Stimulated activated CD8-positive, alpha-beta memory T cell treated with anti-CD3 and anti-CD28 coated beads, Interleukin-4, amount 100 ng/mL, for 24 hours (primary cell): ENCODE measurements around the gene MTA3.

Source experiments
- DNase-seq: peaks from one replicate; pipeline ENCODE4 v3.0.0-alpha.2; 2020; ENCODE audit warnings: low read depth

The MTA3 gene

GRCh38 chr2:42733852-42734251, 165.4 kb downstream of the MTA3 start:
- DNase-seq: no peak

- DNase-seq: no peak
These were observed 168.3 kb downstream of the MTA3 start for GRCh38 chr2:42736598-42737322.

GRCh38 chr2:42741140-42741539, 172.7 kb downstream of the MTA3 start:
- DNase-seq: no peak

GRCh38 chr2:42742740-42743658, 174.6 kb downstream of the MTA3 start:
- DNase-seq: no peak

- DNase-seq: no peak
These were observed 175.2 kb downstream of the MTA3 start for GRCh38 chr2:42743659-42743990.

GRCh38 chr2:42744545-42745082, 176.2 kb downstream of the MTA3 start:
- no peak for DNase-seq

GRCh38 chr2:42747422-42747821, 179.0 kb downstream of the MTA3 start:
- DNase-seq: no peak

GRCh38 chr2:42748840-42749239, 180.4 kb downstream of the MTA3 start:
- DNase-seq: no peak

GRCh38 chr2:42752314-42752713, 183.9 kb downstream of the MTA3 start:
- DNase-seq: no peak

- DNase-seq: no peak
These were observed 184.7 kb downstream of the MTA3 start for GRCh38 chr2:42752816-42753813.

- no peak for DNase-seq
These were observed 185.8 kb downstream of the MTA3 start for GRCh38 chr2:42754021-42754775.

GRCh38 chr2:42754776-42755140, 186.3 kb downstream of the MTA3 start:
- no peak for DNase-seq

GRCh38 chr2:42755191-42755880, 186.9 kb downstream of the MTA3 start:
- no peak for DNase-seq

- no peak for DNase-seq
These were observed 187.8 kb downstream of the MTA3 start for GRCh38 chr2:42756150-42756775.

- no peak for DNase-seq
These were observed 188.6 kb downstream of the MTA3 start for GRCh38 chr2:42756966-42757513.

GRCh38 chr2:42757981-42758740, 189.7 kb downstream of the MTA3 start:
- DNase-seq: no peak

GRCh38 chr2:42758751-42759150, 190.3 kb downstream of the MTA3 start:
- no peak for DNase-seq

- DNase-seq: no peak
These were observed 193.1 kb downstream of the MTA3 start for GRCh38 chr2:42761554-42761953.

- DNase-seq: no peak
These were observed 193.7 kb downstream of the MTA3 start for GRCh38 chr2:42762155-42762554.
